SK-N-MC (cell line): ENCODE measurements around the gene GPR176.

Experiments used
- EZH2 ChIP-seq: fragments of 200-600 bp; sonication (generic); IDR thresholded peaks from one replicate; pipeline ENCODE4 v1.6.1; 2017; ENCODE audit warnings: antibody characterized with exemption
- FOXP2 ChIP-seq: optimal IDR thresholded peaks from 2 replicates; pipeline ENCODE3; 2011; ENCODE audit warnings: mild to moderate bottlenecking, moderate library complexity; ENCODE audit not compliant: insufficient read depth; ENCODE audit errors: extremely low read length, control extremely low read depth
- POLR2AphosphoS5 ChIP-seq: IDR thresholded peaks from 2 replicates; pipeline ENCODE4 v1.6.1; 2012; ENCODE audit warnings: mild to moderate bottlenecking, low read depth, low read length, borderline replicate concordance

- TF ChIP-seq POLR2AphosphoS5 (no peak), EZH2 (no peak), FOXP2 (no peak)
Observed at GRCh38 chr15:39936187-39936586, 16.1 kb upstream of the GPR176 start.
